IMR-90 (cell line): ENCODE measurements around the gene LEP. TPM values are rescaled to one million over a fixed set of nuclear protein-coding genes. Genes with fewer than 3 reads are reported as not detected.

Experiments used
- ATAC-seq: fragments of 200-7000 bp; cut with Tn5 transposase; 2 replicates; pipeline ENCODE4 v1.9.1; 2020; ENCODE audit warnings: low read depth, mild to moderate bottlenecking, moderate library complexity
- BruUV-seq: library from RNA; stranded (reverse); fragments of 400-500 nt; replicated peaks from 2 replicates; lab custom pipeline; 2021; lab: Mats Ljungman, UMichigan
- CTCF ChIA-PET: fragments of 300-600 bp; formaldehyde crosslinking; extraction: SDS; loops from one replicate; lab custom pipeline; 2021; ENCODE audit warnings: antibody characterized with exemption; lab: Yijun Ruan, JAX
- POLR2A ChIA-PET: fragments of 300-600 bp; sonication (Branson Sonifier 250); formaldehyde crosslinking; loops from one replicate; lab custom pipeline; 2022; ENCODE audit warnings: antibody characterized with exemption; ENCODE audit not compliant: unreplicated experiment; lab: Charles Lee
- DNase-seq: peaks from one replicate; pipeline ENCODE4 v3.0.0; 2013
- H2AFZ ChIP-seq: replicated peaks from 2 replicates; pipeline ENCODE3; 2013; ENCODE audit warnings: low read length, mild to moderate bottlenecking; ENCODE audit not compliant: poor library complexity
- H2AK5ac ChIP-seq: 2 replicates; pipeline ENCODE4 v1.6.1; 2013; ENCODE audit warnings: low read depth, low read length, inconsistent platforms
- H2AK9ac ChIP-seq: replicated peaks from 2 replicates; pipeline ENCODE3; 2013; ENCODE audit warnings: mild to moderate bottlenecking, low read depth, low read length, moderate library complexity; ENCODE audit not compliant: poor library complexity
- H2BK120ac ChIP-seq: 2 replicates; pipeline ENCODE4 v1.6.1; 2013; ENCODE audit warnings: low read depth, low read length, inconsistent platforms
- H2BK15ac ChIP-seq: 3 replicates; pipeline ENCODE4 v1.6.1; 2013; ENCODE audit warnings: low read depth, low read length, inconsistent platforms
- H2BK20ac ChIP-seq: 2 replicates; pipeline ENCODE4 v1.6.1; 2013; ENCODE audit warnings: low read depth, mild to moderate bottlenecking, inconsistent platforms, low read length, moderate library complexity
- H2BK5ac ChIP-seq: 2 replicates; pipeline ENCODE4 v1.6.1; 2013; ENCODE audit warnings: mild to moderate bottlenecking, low read depth, low read length, inconsistent platforms; ENCODE audit not compliant: poor library complexity, severe bottlenecking
- H3K14ac ChIP-seq: replicated peaks from 2 replicates; pipeline ENCODE4 v1.6.1; 2013; ENCODE audit warnings: low read depth, low read length, inconsistent platforms
- H3K18ac ChIP-seq: 2 replicates; pipeline ENCODE4 v1.6.1; 2013; ENCODE audit warnings: low read depth, low read length, control low read depth
- H3K23ac ChIP-seq: 2 replicates; pipeline ENCODE4 v1.6.1; 2013; ENCODE audit warnings: low read depth, low read length, inconsistent platforms
- H3K27ac ChIP-seq: 2 replicates; pipeline ENCODE4 v1.5.1; 2013; ENCODE audit warnings: mild to moderate bottlenecking, control low read depth, low read length; ENCODE audit not compliant: insufficient read depth
- H3K27me3 ChIP-seq: 2 replicates; pipeline ENCODE4 v1.6.1; 2013; ENCODE audit warnings: low read length; ENCODE audit not compliant: control insufficient read depth, insufficient read depth
- H3K36me3 ChIP-seq: 2 replicates; pipeline ENCODE4 v1.6.1; 2013; ENCODE audit warnings: low read length, mixed read lengths; ENCODE audit not compliant: control insufficient read depth, insufficient read depth
- H3K4ac ChIP-seq: 2 replicates; pipeline ENCODE4 v1.6.1; 2013; ENCODE audit warnings: low read depth, low read length, inconsistent platforms
- H3K4me1 ChIP-seq: 2 replicates; pipeline ENCODE4 v1.6.1; 2013; ENCODE audit warnings: low read length, mixed read lengths; ENCODE audit not compliant: control insufficient read depth, insufficient read depth
- H3K4me2 ChIP-seq: 2 replicates; pipeline ENCODE4 v1.6.1; 2013; ENCODE audit warnings: low read depth, mild to moderate bottlenecking, control low read depth, low read length, moderate library complexity
- H3K4me3 ChIP-seq: 2 replicates; pipeline ENCODE4 v1.5.1; 2013; ENCODE audit warnings: low read depth, mild to moderate bottlenecking, control low read depth, low read length, moderate library complexity; ENCODE audit not compliant: insufficient read depth
- H3K56ac ChIP-seq: 2 replicates; pipeline ENCODE4 v1.6.1; 2013; ENCODE audit warnings: low read length, inconsistent platforms; ENCODE audit not compliant: insufficient read depth; ENCODE audit errors: extremely low read depth
- H3K79me1 ChIP-seq, 2 experiments: 2 replicates each; pipeline ENCODE4 v1.6.1; 2013; ENCODE audit warnings: low read length in 2 of 2, inconsistent platforms in 1 of 2, low read depth in 1 of 2
- H3K9ac ChIP-seq: 2 replicates; pipeline ENCODE4 v1.6.1; 2013; ENCODE audit warnings: low read depth, low read length, control low read depth
- H3K9me1 ChIP-seq: 2 replicates; pipeline ENCODE4 v1.6.1; 2013; ENCODE audit warnings: low read length, inconsistent platforms; ENCODE audit not compliant: insufficient read depth
- H3K9me3 ChIP-seq: 2 replicates; pipeline ENCODE4 v1.6.1; 2013; ENCODE audit warnings: low read length; ENCODE audit not compliant: control insufficient read depth, insufficient read depth
- H4K20me1 ChIP-seq: 2 replicates; pipeline ENCODE4 v1.6.1; 2013; ENCODE audit warnings: low read length, inconsistent platforms; ENCODE audit not compliant: insufficient read depth
- H4K5ac ChIP-seq: 2 replicates; pipeline ENCODE4 v1.6.1; 2013; ENCODE audit warnings: mild to moderate bottlenecking, low read depth, low read length, control low read depth
- H4K8ac ChIP-seq, 2 experiments: 2 replicates each; pipeline ENCODE4 v1.6.1; 2013; ENCODE audit warnings: low read depth in 2 of 2, low read length in 2 of 2, control low read depth in 1 of 2, inconsistent platforms in 1 of 2
- H4K91ac ChIP-seq: 2 replicates; pipeline ENCODE4 v1.6.1; 2013; ENCODE audit warnings: low read depth, low read length, inconsistent platforms; ENCODE audit not compliant: insufficient read depth
- CEBPB ChIP-seq: IDR thresholded peaks from 2 replicates; pipeline ENCODE4 v1.6.1; 2012; ENCODE audit warnings: low read depth, low read length, improper control_type of control experiment
- FOS ChIP-seq: fragments of 150-350 bp; IDR thresholded peaks from 2 replicates; pipeline ENCODE4 v1.6.1; 2016; ENCODE audit warnings: low read depth, low read length
- MAFK ChIP-seq: IDR thresholded peaks from 2 replicates; pipeline ENCODE4 v1.6.1; 2012; ENCODE audit warnings: low read depth, low read length, improper control_type of control experiment
- MXI1 ChIP-seq: IDR thresholded peaks from 2 replicates; pipeline ENCODE4 v1.6.1; 2012; ENCODE audit warnings: low read depth, mild to moderate bottlenecking, low read length, moderate library complexity, borderline replicate concordance
- NFE2L2 ChIP-seq: fragments of 150-350 bp; IDR thresholded peaks from 2 replicates; pipeline ENCODE4 v1.6.1; 2016; ENCODE audit warnings: low read depth, mild to moderate bottlenecking, low read length
- RAD21 ChIP-seq: IDR thresholded peaks from 2 replicates; pipeline ENCODE4 v1.6.1; 2012; ENCODE audit warnings: low read length, improper control_type of control experiment
- RCOR1 ChIP-seq: IDR thresholded peaks from 2 replicates; pipeline ENCODE4 v1.6.1; 2012; ENCODE audit warnings: mild to moderate bottlenecking, low read length, improper control_type of control experiment; ENCODE audit not compliant: insufficient replicate concordance
- RFX5 ChIP-seq: IDR thresholded peaks from 2 replicates; pipeline ENCODE4 v1.8.0; 2012; ENCODE audit warnings: low read depth, mild to moderate bottlenecking, low read length, moderate library complexity
- SMC3 ChIP-seq: fragments of 150-350 bp; IDR thresholded peaks from 2 replicates; pipeline ENCODE4 v1.6.1; 2016; ENCODE audit warnings: low read depth, mild to moderate bottlenecking, antibody characterized with exemption, low read length, moderate library complexity
- WGBS, 2 experiments: methylation state at CpG; one replicate each; pipeline versions ENCODE4 v1.1.5 to v1.1.7; 2013; ENCODE audit warnings: missing lambda C conversion rate in 2 of 2; ENCODE audit not compliant: insufficient read length in 1 of 2; ENCODE audit errors: extremely low coverage in 2 of 2; 5-methylcytosine and 5-hydroxymethylcytosine counted together
- dilution Hi-C: fragments of 300-500 bp; cut with HindIII; formaldehyde crosslinking; loops from one replicate; pipeline ENCODE4 v1.14.3; 2018; ENCODE audit warnings: low sequenced_read_pairs; ENCODE audit not compliant: unreplicated experiment
- in situ Hi-C: fragments of 300-500 bp; cut with MboI; formaldehyde crosslinking; loops from 3 replicates; pipeline ENCODE4 v1.14.3; 2019; ENCODE audit warnings: low sequenced_read_pairs, inconsistent platforms, mixed read lengths
- intact Hi-C: fragments of 100-400 bp; cut with micrococcal nuclease; formaldehyde crosslinking; loops from 2 replicates; pipeline ENCODE4 v1.10.0; 2022
- polyA plus RNA-seq, 3 experiments: library from polyadenylated mRNA; depleted of rRNA; stranded (reverse); fragments of >200 nt; gene quantifications; 2 replicates each; pipeline ENCODE4 v1.2.3, GENCODE V29; 2012; ENCODE audit warnings: low replicate concordance in 1 of 3
- total RNA-seq: library from RNA; depleted of rRNA; stranded (reverse); fragments of >200 nt; gene quantifications from 2 replicates; pipeline ENCODE4 v1.2.3, GENCODE V29; 2012
- TF ChIP-seq, protein P1 (sequence below): conservative IDR thresholded peaks from 2 replicates; pipeline ENCODE4 v1.5.1; 2012; ENCODE audit warnings: mild to moderate bottlenecking, low read depth, low read length, improper control_type of control experiment

Gene LEP
- total and polyA plus RNA-seq, 2 of the 4 experiments (the other 2 are of a cell fraction) = not detected

DNA sequence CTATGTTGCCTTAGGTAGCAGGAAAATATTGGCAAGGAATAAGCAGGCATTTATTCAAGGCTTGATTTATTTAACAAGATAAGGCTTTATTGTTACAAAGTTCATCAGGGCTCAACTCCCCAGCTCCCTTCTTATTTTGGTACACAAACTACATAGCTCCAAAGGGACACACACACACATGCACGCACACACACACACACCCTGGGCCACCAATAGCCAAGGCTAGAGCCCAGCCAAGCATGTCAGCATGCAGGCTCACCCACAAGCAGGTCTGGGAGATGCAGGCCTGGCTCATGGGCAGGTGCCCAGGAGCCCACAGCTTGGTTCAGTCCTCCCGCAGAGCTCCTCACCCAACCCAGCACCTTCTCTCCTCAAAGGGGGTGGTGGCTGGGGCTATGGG lies 23.4 kb downstream of the LEP start:
- no peaks in the 10 kb centered on the region for H3K79me1 ChIP-seq
- H2BK15ac ChIP-seq = no peak overlapping the region
- ChIA-PET POLR2A (no interaction called here), CTCF (no interaction called here)
- no peak overlapping the region for H2AK5ac ChIP-seq
- H3K18ac ChIP-seq = no peak overlapping the region
- no peak overlapping the region for H2BK120ac ChIP-seq
- ATAC-seq (no peak), DNase-seq (no peak)
- H4K8ac ChIP-seq = no peak overlapping the region
- H3K36me3 ChIP-seq = no peaks in the 10 kb centered on the region
- H2BK20ac ChIP-seq = no peak overlapping the region
- no peaks in the 10 kb centered on the region for H4K20me1 ChIP-seq
- no peak overlapping the region for H3K14ac ChIP-seq
- H3K27ac ChIP-seq = no peak overlapping the region
- H2AFZ ChIP-seq = no peak overlapping the region
- H4K91ac ChIP-seq = no peak overlapping the region
- no peak for TF ChIP-seq RFX5
- TF ChIP-seq SMC3 = no peak
- TF ChIP-seq, protein P1, sequence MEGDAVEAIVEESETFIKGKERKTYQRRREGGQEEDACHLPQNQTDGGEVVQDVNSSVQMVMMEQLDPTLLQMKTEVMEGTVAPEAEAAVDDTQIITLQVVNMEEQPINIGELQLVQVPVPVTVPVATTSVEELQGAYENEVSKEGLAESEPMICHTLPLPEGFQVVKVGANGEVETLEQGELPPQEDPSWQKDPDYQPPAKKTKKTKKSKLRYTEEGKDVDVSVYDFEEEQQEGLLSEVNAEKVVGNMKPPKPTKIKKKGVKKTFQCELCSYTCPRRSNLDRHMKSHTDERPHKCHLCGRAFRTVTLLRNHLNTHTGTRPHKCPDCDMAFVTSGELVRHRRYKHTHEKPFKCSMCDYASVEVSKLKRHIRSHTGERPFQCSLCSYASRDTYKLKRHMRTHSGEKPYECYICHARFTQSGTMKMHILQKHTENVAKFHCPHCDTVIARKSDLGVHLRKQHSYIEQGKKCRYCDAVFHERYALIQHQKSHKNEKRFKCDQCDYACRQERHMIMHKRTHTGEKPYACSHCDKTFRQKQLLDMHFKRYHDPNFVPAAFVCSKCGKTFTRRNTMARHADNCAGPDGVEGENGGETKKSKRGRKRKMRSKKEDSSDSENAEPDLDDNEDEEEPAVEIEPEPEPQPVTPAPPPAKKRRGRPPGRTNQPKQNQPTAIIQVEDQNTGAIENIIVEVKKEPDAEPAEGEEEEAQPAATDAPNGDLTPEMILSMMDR = no peak
- TF ChIP-seq RAD21 = no peak
- no peak for TF ChIP-seq CEBPB
- no peak for TF ChIP-seq MAFK
- no peak for TF ChIP-seq FOS
- no peak for TF ChIP-seq NFE2L2
- TF ChIP-seq RCOR1 = no peak
- TF ChIP-seq MXI1 = no peak
- no peak overlapping the region for H4K5ac ChIP-seq
- no CpG with 5 or more reads among the region's 2 CpGs for WGBS, 2 experiments
- no peak overlapping the region for H2BK5ac ChIP-seq
- peaks cover 10% of the 10 kb centered on the region for H3K4me1 ChIP-seq
- H3K4ac ChIP-seq = no peak overlapping the region
- no peak overlapping the region for H3K23ac ChIP-seq
- peaks cover 31% of the 10 kb centered on the region for H3K27me3 ChIP-seq
- H3K56ac ChIP-seq = no peak overlapping the region
- H2AK9ac ChIP-seq = no peak overlapping the region
- dilution Hi-C loops = no loop called here
- no peak overlapping the region for H3K9ac ChIP-seq
- BruUV-seq = no TSS peak
- no peaks in the 10 kb centered on the region for H3K9me3 ChIP-seq
- in situ Hi-C loops = no loop called here
- peaks cover 3% of the 10 kb centered on the region; the same call in 1 of the 2 replicates for H3K9me1 ChIP-seq
- H3K4me2 ChIP-seq = no peak overlapping the region
- intact Hi-C loops = no loop called here
- no peak overlapping the region for H3K4me3 ChIP-seq
